GM12801 (cell line): ENCODE results near the gene PHTF2.

Experiments used
- TF ChIP-seq, protein P1 (sequence below): IDR thresholded peaks from one replicate; pipeline ENCODE4 v1.5.1; 2011; ENCODE audit warnings: control low read depth; ENCODE audit not compliant: insufficient read length; ENCODE audit errors: extremely low read depth

Gene PHTF2

DNA sequence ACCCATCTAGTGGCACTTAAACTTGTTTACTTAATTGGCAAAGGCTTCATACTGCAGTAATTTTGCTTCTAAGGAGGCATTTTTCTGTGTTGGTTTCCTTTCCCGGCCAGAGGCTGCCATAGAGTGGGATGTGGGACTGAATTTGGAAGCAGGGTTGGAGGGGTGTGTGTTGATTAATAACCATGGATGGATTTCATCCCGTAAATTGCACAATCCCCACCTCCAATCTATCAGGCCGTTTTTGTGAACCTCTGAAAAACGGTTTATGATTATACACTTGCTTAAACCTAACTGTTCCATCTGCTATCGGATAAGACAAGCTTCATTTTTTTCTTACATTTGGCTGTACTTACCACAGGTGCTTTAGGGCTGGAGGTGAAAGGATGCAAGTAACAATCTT lies 1.6 kb upstream of the PHTF2 start:
- TF ChIP-seq, protein P1, sequence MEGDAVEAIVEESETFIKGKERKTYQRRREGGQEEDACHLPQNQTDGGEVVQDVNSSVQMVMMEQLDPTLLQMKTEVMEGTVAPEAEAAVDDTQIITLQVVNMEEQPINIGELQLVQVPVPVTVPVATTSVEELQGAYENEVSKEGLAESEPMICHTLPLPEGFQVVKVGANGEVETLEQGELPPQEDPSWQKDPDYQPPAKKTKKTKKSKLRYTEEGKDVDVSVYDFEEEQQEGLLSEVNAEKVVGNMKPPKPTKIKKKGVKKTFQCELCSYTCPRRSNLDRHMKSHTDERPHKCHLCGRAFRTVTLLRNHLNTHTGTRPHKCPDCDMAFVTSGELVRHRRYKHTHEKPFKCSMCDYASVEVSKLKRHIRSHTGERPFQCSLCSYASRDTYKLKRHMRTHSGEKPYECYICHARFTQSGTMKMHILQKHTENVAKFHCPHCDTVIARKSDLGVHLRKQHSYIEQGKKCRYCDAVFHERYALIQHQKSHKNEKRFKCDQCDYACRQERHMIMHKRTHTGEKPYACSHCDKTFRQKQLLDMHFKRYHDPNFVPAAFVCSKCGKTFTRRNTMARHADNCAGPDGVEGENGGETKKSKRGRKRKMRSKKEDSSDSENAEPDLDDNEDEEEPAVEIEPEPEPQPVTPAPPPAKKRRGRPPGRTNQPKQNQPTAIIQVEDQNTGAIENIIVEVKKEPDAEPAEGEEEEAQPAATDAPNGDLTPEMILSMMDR: no peak

DNA sequence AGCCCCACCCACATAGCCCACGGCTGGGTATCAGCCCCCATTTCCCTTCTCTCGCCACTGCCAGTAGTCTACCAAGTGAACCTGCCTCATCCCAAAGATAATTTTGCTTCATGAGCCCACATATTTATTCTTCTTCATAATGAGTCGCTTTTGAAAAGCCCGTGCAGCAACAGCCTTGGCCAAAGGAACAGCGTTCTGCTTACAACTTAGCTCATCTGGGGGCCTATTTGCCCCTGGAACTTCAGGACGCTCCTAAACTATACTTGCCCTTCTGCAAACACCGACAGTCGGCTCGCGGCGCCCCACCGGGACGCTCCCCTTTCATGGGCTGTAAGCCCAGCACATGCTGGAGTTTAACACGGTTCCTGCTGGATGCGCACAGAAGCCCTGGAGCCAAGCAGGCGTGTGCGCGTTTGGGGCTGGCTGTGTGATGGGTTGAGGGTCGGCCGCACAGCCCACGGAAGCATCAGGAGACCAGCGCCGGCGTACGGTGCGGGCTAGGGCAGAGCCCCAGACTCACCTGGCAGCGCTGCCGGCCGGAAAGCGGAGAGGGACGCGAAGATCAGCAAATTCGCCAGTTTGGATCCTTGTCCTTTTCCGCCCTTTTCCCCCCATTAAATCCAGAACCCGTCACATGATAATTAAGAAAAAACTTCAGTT lies 709 bp upstream of the PHTF2 start:
- TF ChIP-seq, protein P1: no peak

DNA sequence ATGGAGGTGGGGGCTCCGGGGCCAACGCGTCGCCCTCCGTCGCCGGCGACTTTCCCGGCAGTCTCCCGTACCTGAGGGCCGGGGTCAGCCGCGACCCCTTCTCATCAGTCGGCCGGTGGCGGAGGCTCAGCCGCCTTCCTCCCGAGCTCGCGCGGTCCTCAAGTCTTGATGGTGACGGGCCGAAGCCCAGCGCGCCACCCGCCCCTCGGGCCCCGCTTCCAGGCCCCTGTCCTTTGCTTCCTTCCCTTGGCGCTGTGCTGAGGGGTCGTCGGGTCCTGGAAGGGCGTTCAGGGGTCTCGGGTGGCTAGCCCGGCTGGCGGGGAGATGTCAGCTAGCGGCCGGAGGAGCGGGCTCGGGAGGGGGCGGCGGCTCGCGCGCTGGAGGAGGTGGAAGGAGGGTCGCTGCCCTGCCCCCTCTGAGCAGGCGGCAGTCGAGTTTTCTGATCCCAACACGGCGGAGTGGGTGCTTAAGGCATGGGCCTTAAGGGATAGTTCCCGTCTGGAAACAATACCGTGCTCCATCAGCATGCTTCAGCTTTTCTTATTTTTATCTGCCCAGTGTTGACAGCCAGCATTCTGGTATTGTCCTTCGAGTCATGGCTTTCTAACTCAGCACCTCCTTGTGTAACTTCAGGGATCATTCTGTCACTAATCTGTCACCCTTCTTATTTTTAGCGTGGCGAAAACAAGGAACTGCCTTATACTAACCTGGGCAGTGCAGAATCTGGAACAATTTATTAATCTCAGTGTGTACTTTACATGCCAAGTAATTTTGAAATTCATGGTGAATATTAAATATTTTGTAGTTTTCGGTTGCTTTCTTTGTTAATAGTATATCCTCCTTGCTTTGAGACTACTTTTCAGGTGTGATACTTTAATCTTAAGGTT lies 748 bp downstream of the PHTF2 start:
- TF ChIP-seq, protein P1: no peak

DNA sequence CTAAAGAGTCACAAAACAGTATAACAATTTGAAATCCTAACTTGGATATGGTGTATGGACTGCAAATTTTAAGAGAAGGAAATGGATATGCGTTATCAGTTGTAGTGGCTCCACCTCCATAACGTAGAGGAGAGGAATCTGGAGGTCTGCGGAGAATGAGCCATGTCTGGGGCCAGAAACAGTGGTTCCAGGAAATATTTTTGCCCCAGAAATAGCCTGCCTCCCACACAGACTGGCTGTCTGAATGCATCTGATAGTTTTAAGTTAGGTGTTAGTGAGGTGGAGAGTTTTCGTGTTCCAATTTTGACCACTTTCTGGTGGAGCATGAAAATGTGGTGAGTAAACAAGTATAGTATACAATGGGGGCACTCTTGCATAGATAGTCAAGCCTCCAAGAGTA lies 1.6 kb downstream of the PHTF2 start:
- TF ChIP-seq, protein P1: no peak

DNA sequence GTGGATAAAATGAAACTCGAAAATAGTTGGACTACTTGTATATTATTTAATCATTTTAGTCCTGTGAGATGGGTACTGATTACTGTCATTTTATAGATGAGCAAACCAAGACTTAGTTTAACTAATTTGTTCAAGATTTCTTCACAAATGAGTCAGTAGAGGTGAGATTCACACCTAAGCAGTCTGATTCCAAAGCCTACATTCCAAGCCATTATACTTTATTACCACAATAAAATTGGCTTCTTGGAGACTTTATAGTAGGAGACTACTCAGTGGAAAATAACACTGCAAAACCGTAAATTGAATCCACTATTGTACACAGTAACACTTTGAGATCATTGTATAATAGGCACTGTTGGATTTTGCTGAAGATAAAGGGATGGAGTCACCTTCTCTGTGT lies 2.2 kb downstream of the PHTF2 start:
- TF ChIP-seq, protein P1: no peak

DNA sequence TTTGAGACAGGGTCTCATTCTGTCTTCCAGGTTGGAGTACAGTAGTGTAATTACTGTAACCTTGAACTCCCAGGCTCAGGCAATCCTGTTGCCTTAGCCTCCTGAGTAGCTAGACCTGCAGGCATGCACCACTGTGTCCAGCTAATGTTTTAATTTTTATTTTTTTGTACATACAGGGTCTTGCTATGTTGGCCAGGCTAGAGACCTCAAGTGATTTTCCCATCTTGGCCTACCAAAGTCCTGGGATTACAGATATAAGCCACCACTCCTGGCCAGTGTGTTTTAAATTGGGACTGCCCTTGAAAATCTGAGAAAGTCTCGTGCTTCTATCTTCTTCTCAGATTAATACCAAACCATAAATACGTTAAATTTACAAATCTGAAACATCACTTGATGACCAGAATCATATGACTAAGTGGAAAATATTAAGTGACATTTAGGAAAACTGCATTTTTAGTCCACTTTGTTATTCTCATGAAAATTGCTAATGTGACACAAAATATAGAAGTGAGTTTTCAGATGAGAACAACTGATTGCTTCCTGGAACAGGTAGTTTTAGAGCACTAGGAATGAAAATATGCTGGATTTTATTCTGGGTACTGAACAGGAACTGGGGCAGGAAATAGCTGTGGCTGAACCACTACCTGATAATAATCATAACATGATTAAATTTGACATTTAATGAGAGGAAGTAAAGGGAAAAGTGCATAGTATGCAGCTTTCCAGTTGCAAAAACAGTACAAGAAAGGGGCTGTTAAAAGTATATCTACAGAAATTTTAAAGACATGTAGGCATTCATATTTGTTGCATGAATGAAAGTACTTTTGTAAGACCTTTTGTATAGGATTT lies 4.2 kb downstream of the PHTF2 start:
- TF ChIP-seq, protein P1: no peak

DNA sequence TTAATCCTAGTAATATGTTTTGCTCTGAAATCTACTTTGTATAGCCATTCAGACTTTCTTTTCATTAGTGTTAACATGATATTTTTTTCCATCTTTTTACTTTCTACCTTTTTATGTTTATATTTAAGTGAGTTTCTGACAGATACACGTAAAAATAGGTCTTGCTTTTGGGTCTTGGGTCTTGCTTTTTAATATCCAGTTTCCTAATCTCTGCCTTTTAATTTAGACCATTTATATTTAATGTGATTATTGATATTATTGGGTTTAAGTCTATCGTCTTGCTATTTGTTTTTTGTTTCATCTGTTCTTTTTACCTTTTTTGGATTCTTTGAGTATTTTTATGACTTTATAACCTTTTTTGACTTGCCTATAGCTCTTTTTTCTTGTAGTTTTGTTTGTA lies 7.9 kb downstream of the PHTF2 start:
- TF ChIP-seq, protein P1: no peak
